Midbrain (tissue), 1 donor: ENCODE results near the gene HSD17B7.
"Not testable (repeated sequence)": the region's sequence is repeated elsewhere in the genome, so short reads cannot be mapped to it uniquely, and the experiment has no call there.

Experiments
- DNase-seq: peaks from one replicate; lab custom pipeline; 2025; lab: John Stamatoyannopoulos, UW

Gene HSD17B7

DNA sequence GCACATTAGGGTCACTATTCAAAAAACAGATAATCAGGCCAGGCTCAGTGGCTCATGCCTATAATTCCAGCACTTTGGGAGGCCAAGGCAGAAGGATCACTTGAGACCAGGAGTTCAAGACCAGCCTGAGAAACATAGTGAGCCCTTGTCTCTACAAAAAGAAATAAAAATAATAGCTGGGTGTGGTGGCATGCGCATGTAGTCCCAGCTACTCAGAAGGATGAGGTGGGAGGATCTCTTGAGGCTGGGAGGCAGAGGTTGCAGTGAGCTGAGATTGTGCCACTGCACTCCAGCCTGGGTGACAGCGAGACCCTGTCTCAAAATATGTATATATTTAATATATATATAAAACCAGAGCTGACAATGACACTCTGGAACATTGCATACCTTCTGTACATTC, 21.9 kb downstream of the HSD17B7 start:
- DNase-seq, result not testable (repeated sequence)

DNA sequence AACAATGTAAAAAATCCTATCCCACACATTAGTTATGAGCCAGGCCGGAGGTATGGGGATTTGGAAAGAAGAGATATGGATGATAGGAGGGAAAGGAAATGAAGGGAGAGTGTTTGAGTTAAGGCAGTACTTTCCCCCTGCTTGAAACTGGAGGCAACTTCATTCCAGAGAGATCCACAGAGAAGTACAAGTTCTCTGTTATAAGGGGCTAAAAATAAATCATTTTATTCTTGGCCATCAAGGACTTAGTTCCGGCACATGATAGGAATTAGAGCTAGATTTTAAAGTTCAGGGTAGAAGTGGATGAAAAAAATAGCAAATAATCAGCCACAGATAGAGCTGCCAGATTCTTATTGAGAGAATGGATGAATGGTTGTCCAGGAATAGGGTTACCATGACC, 27.6 kb downstream of the HSD17B7 start:
- DNase-seq, result not testable (repeated sequence)

DNA sequence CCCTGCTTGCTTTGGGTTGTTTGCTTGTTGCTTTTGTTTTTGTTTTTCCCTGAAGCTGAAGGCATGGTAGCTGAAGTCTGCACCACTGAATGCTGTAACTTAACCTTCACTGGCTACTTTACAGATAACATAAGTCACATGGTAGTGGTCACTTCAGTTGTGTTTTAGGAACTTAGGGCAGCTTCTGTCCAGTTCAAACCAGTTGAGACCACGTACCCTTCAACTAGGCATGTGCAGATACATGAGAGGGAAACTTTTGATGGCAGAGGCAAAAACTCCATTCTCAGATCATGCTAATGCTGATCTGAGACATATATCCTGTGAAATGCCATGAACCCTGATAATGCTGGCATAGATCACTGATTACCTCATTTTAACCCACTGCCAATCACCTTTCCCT, 28.2 kb downstream of the HSD17B7 start:
- DNase-seq, result not testable (repeated sequence)

DNA sequence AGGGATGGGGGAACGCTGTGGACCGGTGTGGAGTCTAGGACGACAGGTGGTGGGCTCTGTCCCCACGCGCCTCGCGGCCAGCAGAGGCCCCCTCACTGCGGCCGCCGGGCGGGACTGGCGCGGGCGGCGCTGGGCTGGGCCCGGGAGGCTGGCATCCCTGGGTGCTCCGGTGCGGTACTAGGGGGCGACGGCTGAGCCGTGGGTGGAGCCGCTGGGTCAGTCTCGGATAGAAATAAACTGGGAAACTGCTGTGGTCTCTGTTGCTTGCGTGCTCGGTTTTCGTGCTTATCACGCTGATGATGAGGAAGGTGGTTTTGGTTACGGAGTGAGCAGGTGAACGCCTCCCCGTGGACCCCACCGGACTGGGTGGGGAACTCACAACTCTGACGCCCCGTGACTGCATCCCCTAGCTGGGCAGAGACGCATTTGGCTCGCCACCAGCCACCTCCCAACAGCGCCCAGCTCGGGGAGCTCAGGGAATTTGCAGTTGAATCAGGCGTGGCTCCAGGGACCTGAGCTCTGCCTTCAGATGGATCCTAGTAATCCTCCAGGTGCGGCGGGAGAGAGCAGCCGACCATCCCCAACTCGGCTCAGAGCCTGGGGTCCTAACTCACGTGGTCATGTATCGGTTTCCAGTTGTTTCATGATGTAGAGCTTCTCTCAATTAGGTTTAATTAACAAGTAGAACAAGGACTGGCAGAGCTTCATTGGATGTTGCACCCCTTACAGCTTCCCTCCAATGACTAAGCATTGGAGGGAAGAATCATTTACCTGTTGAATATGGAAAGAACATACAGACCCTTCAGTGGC, 32.1 kb downstream of the HSD17B7 start:
- no peak for DNase-seq

DNA sequence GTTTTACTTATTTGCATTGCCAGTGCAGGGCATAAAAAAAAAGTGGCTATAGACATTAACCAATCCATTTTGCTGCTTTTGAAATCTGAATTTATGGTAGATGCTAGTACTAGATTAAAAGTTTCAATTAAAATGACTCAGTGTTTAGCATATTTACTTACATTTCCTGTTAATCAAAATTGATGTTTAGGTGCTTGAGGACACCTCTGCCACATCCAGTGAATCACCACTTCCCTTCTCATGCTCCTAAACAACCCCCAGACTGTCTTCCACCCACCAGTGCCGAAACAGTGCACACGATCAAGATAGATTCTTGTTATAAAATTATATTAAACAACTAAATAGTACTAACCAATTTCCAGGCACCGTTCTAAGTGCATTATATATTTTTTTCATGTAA, 32.7 kb downstream of the HSD17B7 start:
- no peak for DNase-seq

DNA sequence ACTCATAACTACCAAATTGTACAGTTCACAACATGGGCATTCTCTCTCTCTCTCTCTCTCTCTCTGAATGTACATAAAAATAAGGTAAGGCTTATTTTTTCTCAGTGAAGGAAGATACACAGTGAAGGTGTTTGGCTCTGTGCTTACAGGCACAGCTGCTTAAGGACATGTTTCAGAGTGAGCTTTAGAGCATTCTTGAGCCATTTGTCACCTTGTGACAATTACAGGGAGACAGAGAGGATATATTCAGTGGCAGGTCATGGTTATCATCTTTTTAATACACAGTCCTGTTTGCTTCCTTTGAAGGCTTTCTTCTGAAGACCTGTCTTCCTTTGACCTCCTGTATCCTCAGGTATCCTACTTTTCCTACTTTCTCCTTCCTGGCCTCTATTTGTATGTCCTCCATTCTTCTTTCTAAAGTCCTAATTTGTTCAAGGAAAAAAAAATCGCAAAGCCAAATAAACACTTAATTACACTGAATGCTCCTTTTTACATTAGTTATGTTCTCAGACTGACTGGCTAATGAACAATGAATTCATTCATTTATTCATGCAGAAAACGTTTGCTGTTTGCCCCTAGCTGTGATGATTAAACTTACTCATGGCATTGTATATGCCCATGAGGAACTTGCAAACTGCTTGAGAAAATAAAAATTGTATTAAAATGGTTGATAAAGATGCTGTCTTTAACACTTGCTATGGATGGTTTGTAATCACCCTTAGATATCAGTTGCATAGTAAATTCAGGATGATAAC, 33.4 kb downstream of the HSD17B7 start:
- no peak for DNase-seq

DNA sequence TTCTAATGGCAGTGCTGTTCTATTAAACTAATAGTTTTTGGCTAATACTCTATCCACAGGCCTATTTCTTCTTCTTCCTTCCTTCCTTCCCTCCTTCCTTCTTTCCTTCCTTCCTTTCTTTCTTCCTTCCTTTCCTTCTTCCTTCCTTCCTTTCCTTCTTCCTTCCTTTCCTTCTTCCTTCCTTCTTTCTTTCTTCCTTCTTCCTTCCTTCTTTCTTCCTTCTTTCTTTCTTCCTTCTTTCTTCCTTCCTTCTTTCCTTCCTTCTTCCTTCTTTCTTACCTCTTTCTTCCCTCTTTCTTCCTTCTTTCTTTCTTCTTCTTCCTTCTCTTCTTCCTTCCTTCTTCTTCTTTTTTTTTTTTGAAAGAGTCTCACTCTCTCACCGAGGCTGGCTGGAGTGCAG, 38.8 kb downstream of the HSD17B7 start:
- no peak for DNase-seq

DNA sequence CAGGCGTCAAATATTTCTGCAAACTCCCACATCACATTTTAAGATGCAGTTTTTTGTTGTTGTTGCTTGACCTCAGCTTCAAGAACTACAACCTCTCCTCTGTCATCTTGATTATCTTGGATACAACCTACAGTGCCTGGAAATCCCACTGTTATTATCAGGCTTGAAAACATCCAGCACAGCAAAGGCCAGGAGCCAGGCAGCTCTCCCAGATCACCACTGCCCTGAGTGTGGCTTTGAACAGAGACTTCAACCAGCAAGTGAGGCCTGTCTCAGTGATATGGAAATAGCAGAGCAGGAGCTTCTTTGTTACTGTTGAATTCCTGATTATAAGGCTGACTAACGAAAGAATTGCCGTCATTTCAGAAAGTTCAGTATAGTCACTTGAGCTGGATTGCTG, 42.0 kb downstream of the HSD17B7 start:
- DNase-seq, result no peak

DNA sequence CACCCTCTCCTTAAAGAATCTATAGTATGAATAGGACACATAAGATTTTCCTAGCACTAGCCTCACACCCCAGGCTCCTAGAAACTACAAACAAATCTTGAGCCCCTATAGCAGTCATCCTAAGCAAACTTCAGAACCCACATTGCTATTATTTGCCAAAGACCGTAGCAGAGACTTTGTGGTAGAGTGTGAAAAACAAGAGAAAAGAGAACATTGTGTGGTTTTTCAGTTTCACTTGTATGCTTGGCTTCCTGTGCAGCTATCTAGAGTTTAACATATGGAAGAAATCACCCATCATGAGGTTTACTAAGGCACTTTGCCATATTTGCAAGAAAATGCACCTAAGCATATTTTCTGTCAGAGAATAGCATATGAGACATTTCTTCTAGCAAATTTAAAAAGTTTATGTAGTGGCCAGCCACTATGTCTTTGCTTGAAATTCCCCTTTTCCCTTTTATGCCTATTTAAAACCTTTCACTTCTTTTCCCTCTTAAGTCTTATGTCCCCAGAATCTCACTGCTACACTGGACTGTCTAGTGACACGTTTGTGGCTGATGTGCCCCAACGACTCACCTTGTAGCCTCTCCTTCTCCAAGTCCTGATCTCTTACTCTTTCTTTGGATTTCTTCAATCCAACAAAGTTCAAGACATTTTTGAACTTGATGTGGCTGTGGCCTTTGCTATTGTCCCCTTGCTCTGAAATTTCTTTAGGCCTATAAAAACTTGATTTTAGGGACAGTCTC, 44.8 kb downstream of the HSD17B7 start:
- no peak for DNase-seq

DNA sequence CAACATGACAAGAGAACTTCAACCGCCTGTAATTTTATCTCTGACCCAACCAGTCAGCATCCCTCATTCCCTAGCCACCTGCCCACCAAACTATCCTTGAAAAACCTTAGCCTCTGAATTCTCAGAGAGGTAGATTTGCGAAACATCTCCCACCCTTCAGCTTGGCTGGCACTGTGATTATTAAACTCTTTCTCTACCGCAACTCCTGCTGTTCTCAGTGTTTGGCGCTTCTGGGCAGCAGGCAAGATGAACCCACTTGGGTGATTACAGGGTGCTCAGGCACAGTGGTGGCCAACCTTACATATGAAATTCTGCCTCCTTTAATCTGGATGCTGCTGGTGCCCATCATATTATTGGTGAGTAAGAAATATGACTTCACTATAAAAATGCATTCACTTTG, 48.4 kb downstream of the HSD17B7 start:
- no peak for DNase-seq

DNA sequence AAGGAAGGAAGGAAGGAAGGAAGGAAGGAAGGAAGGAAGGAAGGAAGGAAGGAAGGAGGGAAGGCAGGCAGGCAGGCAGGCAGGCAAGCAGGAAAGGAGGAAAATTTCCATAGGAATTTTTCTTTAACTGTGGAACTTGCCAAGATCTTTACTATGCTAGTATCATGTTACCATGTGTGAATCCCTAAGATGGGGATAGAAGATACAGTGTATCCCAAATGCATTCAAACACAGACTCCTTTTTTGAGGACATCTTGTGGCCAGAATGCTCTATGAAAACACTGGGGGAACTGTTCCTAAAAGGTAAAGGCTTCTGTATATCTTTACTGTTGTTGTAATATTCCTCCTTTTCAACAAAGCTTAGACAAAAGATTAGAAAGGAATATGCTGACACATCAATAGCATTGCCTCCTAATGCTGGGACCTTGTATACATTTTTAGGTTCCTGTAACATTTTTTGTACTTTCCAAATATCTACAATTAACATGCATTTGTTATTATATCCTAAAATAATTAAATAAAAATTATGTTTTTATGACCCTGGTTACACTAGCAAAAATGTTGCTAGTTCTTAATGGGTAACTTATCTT, 49.8 kb downstream of the HSD17B7 start:
- no peak for DNase-seq

DNA sequence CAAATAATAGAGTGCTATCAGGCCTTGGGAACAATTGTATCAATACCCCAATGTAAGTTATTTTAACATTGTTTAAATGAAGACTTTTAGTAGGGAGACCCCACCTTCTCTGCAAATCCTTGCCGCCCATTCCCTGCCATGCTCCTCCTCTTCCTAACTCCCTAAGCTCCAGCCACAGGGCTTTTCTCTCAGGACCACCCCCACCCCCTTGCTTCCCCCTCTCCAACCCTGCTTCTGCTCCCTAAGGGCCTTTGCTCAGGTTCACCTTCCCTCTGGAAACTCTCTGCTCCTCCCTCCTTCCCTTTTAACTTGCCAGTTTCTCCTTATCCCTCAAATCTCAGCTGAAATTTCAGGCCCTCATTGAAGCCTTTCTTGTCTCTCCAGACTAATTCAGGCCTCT, 53.7 kb downstream of the HSD17B7 start:
- no peak for DNase-seq

DNA sequence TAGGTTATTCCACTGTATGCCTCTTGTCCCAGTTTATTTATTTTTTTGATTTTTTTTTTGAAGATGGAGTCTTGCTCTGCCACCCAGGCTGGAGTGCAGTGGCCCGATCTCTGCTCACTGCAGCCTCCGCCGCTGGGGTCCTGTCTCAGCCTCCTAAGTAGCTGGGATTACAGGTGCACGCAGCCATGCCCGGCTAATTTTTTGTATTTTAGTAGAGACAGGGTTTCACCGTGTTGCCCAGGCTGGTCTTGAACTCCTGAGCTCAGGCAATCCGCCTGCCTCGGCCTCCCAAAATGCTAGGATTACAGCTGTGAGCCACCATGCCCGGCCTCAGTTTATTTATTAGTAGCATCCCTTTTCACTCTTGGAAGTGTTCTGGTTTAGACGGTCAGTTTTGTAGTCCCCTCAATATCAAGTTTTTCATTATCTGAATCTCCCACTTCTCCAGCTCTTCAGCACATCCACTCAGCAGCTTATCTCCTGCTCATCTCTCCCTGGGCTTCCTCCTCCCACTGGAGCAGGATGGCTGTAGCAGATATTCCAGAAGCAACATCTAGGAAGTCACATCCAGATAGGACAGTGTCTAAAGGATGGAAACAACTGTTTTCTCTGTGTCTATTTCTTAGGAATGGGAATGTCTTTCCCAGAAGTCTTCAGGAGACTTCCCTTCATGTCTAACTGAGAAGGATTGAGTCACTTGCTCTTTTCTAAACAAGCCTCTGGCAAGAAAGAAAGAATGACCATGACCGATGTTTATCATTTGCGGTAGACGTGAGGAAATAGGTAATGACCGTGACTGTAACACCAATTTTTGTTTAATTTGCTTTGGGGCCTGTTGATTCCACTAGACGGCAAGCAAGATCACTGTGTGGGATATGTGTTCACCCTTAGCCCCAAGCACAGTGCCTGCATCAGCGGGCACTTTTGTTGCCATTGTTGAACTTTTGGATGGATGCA, 56.0 kb downstream of the HSD17B7 start:
- DNase-seq, result no peak

DNA sequence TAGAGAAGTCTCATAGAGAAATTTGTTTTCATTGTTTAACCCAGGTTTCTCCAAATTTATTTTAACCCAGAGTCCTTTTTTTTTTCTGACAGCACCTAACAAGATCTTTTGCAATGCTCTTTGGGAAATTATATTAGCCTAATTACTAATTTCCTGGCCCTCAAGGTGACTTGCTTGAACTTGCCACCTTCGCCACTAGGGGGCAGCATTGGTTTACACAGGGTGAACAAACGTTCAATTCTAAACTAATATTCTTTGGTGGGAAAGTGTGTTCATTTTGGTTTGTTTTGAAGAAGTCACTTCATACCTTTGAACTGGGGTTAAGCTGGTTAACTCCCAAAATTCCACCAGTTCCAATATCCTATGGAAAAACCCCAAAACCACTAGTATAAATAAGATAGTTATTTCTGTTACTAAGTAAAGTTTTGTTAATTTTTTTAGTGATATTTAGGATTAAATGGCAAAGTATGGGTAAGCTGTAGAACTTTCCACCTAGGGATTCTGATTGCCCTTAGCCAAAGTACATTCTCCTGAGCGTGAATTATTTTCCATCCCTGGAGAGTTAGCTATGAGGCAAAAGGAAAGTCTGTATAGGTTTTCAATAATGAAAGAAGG, 57.4 kb downstream of the HSD17B7 start:
- peak; percentile 75 for DNase-seq

DNA sequence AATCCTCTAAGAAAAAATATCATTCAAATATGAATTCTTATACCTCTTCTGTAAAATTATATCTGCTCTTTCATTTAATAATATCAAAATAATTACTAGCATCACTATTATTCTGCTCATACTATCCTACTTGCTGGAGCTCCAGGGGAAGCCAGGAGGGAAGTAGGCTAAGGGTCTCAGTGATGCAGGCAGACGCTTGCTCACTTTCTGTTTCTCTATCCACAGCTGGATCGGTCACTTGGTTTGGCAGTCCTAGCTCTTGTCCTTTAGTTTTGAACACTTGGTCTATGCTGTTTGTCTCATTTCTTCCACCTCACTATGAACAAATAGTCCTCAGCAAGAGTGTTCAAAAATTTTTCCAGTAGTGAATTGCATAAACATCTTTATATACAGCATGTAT, 59.2 kb downstream of the HSD17B7 start:
- DNase-seq, result no peak

DNA sequence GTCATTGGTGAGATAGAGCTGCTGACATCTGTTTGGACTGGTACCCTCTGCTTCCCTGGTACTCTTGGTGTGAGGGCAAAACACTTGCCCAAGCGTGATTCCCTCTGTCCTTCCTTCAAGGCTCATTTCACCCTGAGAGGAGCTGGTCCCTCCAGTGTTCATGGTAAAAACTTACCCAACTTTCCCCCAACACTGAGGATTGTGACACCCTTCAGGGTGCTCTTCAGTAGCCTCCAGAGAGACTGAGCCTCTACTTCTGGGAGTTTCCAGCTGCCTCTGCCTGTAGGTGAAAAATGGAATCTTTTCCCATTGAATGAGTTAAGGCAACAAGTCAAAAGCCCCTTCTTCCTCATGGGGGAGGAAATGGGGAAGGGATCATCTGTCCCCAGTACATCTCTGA, 60.8 kb downstream of the HSD17B7 start:
- no peak for DNase-seq

DNA sequence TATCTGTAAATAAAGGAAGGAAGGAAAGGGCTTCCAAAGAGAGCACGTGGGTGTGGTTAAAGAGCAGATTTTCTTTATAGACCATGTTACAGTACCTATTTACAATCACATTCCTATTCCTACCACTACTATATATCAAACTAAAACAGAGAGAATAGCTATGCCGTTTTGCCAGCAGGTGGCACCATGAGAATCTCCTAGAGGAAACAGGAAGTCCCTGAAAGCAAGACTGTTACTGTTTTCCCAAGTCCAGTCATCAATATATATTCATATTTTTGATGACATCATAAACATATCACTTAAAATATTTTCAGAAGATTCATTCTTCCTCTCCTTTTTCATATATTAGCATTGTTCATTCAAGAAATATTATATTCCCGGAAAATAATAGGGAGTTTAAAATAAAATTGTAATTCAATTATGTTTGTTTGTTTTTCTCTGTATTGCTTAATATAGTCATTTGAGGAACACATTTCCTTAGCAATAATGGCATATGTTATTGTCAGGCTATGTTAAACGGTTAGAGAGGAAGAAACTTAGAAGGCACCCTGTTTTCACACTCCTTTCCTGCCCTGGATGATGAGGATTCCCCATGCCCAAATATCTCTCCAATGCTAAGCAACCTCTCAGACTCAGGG, 63.9 kb downstream of the HSD17B7 start:
- peak; percentile 55 for DNase-seq

DNA sequence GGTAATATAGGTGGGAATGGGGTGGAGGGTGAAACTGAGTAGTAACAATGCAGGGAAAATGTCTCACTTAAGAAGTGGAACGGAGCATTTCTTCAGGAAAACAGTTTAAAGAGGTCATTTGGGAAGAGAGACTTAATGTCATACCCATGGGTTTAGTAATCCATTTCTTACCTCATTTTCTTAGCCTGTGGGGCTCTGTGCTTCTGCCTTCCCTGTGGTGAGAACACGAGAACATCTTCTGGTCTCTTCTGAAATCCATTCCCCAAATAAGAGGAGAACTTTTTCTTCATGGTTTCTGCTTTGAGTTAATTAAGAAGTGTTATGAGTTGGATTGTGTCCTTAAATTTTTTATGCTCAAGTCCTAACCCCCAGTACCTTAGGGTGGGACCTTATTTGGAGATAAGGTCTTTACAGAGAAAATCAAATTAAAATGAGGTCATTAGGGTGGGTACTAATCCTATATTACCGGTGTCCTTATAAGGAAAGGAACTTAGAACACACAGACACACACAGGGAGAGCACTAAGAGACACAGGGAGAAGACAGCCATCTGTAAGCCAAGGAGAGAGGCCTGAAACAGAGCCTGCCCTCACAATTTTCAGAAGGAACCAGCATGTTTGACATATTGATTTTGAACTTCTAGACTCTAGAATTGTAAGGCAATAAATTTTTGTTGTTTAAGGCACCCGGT, 65.1 kb downstream of the HSD17B7 start:
- DNase-seq, result no peak

DNA sequence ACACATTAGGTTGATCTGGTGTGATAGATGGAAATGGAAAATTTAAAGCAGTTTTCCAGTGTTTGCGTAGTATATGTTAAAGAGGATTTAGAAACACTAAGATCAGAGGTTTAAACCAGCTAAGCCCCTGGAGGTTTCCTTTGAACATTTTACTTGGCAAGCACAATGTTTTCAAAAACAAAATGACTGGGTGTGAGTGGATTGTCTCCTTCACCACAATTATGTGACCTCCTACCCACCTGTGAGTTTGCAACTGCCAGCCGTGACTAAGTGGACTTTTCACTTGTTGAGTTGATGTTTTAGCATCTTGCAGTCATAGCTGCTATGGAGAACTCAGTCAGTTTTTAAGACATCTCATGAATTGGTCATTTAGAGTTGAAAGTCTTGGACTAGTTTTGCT, 65.8 kb downstream of the HSD17B7 start:
- DNase-seq, result no peak

DNA sequence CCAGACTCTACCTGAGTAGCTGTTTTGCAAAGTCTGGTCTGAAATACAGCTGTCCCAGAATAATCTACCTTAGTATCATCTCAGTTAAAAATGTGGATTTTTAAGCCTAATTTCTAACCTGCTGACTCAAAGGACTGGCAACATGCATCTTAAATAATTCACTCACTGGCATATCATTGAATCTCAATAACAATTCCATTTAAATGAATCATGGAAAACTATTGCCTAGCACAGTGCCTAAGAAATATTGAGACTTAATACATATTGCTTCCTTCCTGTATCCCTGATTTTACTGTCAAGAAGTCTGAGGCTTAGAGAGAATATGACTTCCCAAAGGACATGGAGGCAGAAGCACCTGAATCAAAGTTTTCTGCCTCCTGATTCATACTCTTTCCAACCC, 67.3 kb downstream of the HSD17B7 start:
- no peak for DNase-seq
